Activated CD4-positive, alpha-beta T cell treated with anti-CD3 and anti-CD28 coated beads for 36 hours (primary cell): Measurements from ENCODE around the gene PALD1. TPM values are rescaled to one million over a fixed set of nuclear protein-coding genes. Genes with fewer than 3 reads are reported as not detected.

Experiments used
- ATAC-seq: fragments of 200-7000 bp; cut with Tn5 transposase; one replicate; pipeline ENCODE4 v1.10.0; 2021; ENCODE audit warnings: mild to moderate bottlenecking, moderate library complexity
- CTCF ChIA-PET: fragments of 350-600 bp; sonication (Branson Sonifier 250); formaldehyde crosslinking; loops from one replicate; lab custom pipeline; 2021; ENCODE audit warnings: antibody characterized with exemption; lab: Charles Lee
- POLR2A ChIA-PET: fragments of 350-600 bp; sonication (Branson Sonifier 250); formaldehyde crosslinking; loops from one replicate; lab custom pipeline; 2021; ENCODE audit warnings: antibody characterized with exemption, inconsistent platforms; lab: Charles Lee
- DNase-seq: peaks from one replicate; pipeline ENCODE4 v3.0.0-alpha.2; 2020
- H3K27ac Mint-ChIP-seq: one replicate; pipeline ENCODE4 v1.8.0; 2021; ENCODE audit warnings: mixed read lengths
- H3K27me3 Mint-ChIP-seq: one replicate; pipeline ENCODE4 v1.8.0; 2021; ENCODE audit warnings: mixed read lengths
- H3K36me3 Mint-ChIP-seq: one replicate; pipeline ENCODE4 v1.8.0; 2021; ENCODE audit warnings: low read depth, mixed read lengths
- H3K4me1 Mint-ChIP-seq: one replicate; pipeline ENCODE4 v1.8.0; 2021; ENCODE audit warnings: mixed read lengths
- H3K4me3 Mint-ChIP-seq: one replicate; pipeline ENCODE4 v1.8.0; 2021; ENCODE audit warnings: mild to moderate bottlenecking, moderate library complexity, mixed read lengths
- H3K9me3 Mint-ChIP-seq: one replicate; pipeline ENCODE4 v1.8.0; 2021; ENCODE audit warnings: low read depth, mixed read lengths
- intact Hi-C, 2 experiments: fragments of 100-400 bp; cut with DNase I in 1 of 2; cut with micrococcal nuclease in 1 of 2; formaldehyde crosslinking; loops; one replicate each; pipeline versions ENCODE4 v1.14.2 to v1.15.1; 2022 to 2024; cut with DNase I, micrococcal nuclease
- total RNA-seq, 2 experiments: library from RNA; stranded (reverse); gene quantifications; one replicate each; pipeline ENCODE4 v1.2.3, GENCODE V29; 2021

Gene PALD1
- total RNA-seq, 2 experiments from 2014 or later: 5.4 to 6.7 TPM

- no peak for ATAC-seq
- Mint-ChIP-seq H3K4me1 (no peaks in the 10 kb centered on the region), H3K27ac (no peak overlapping the region), H3K4me3 (no peak overlapping the region), H3K27me3 (no peaks in the 10 kb centered on the region), H3K9me3 (no peaks in the 10 kb centered on the region), H3K36me3 (no peaks in the 10 kb centered on the region)
- no peak for DNase-seq
- CTCF ChIA-PET: no interaction called here
- intact Hi-C loops: no loop called here
- POLR2A ChIA-PET: no interaction called here
Measured at GRCh38 chr10:70523549-70523948, 45.0 kb downstream of the PALD1 start.

GRCh38 chr10:70528314-70528713 lies 49.7 kb downstream of the PALD1 start:
- no peak for ATAC-seq
- H3K9me3 Mint-ChIP-seq: no peaks in the 10 kb centered on the region
- CTCF ChIA-PET: interaction anchor here (0.5 to 1.1 kb wide), 2 partner anchors 21 to 52 kb away, joined by 3 read pairs; no protein-coding TSS in a partner anchor
- no peaks in the 10 kb centered on the region for H3K4me1 Mint-ChIP-seq
- H3K4me3 Mint-ChIP-seq: no peak overlapping the region
- DNase-seq: no peak
- H3K27ac Mint-ChIP-seq: no peak overlapping the region
- intact Hi-C loops: no loop called here
- no peaks in the 10 kb centered on the region for H3K27me3 Mint-ChIP-seq
- H3K36me3 Mint-ChIP-seq: no peaks in the 10 kb centered on the region
- POLR2A ChIA-PET: interaction anchor here (0.6 kb wide), 1 partner anchor 8 kb away, joined by 3 read pairs; no protein-coding TSS in a partner anchor

- no peaks in the 10 kb centered on the region for H3K9me3 Mint-ChIP-seq
- H3K27me3 Mint-ChIP-seq: no peaks in the 10 kb centered on the region
- ChIA-PET CTCF (interaction anchor here (0.5 to 1.1 kb wide), 7 partner anchors 10 to 413 kb away, joined by 3 read pairs; no protein-coding TSS in a partner anchor), POLR2A (interaction anchor here (0.6 kb wide), 1 partner anchor 8 kb away, joined by 3 read pairs; no protein-coding TSS in a partner anchor)
- H3K27ac Mint-ChIP-seq: no peak overlapping the region
- no peaks in the 10 kb centered on the region for H3K4me1 Mint-ChIP-seq
- H3K4me3 Mint-ChIP-seq: no peak overlapping the region
- intact Hi-C loops: no loop called here
- H3K36me3 Mint-ChIP-seq: no peaks in the 10 kb centered on the region
- DNase-seq (peak; percentile 19), ATAC-seq (peak; percentile 66)
Measured at GRCh38 chr10:70528741-70529362, 50.3 kb downstream of the PALD1 start.

GRCh38 chr10:70529848-70530247 lies 51.3 kb downstream of the PALD1 start:
- intact Hi-C loops: no loop called here
- POLR2A ChIA-PET: no interaction called here
- DNase-seq (no peak), ATAC-seq (no peak)
- H3K9me3 Mint-ChIP-seq: no peaks in the 10 kb centered on the region
- no peaks in the 10 kb centered on the region for H3K27me3 Mint-ChIP-seq
- H3K4me1 Mint-ChIP-seq: no peaks in the 10 kb centered on the region
- H3K4me3 Mint-ChIP-seq: no peak overlapping the region
- H3K27ac Mint-ChIP-seq: no peak overlapping the region
- H3K36me3 Mint-ChIP-seq: no peaks in the 10 kb centered on the region
- CTCF ChIA-PET: interaction anchor here (0.6 to 1.1 kb wide), 4 partner anchors 9 to 208 kb away, joined by 3 read pairs; no protein-coding TSS in a partner anchor

- DNase-seq (no peak), ATAC-seq (no peak)
- H3K27ac Mint-ChIP-seq: no peak overlapping the region
- CTCF ChIA-PET: interaction anchor here (0.9 kb wide), 2 partner anchors 19 to 28 kb away, joined by 3 read pairs; no protein-coding TSS in a partner anchor
- H3K27me3 Mint-ChIP-seq: no peaks in the 10 kb centered on the region
- H3K36me3 Mint-ChIP-seq: no peaks in the 10 kb centered on the region
- POLR2A ChIA-PET: no interaction called here
- H3K9me3 Mint-ChIP-seq: no peaks in the 10 kb centered on the region
- H3K4me3 Mint-ChIP-seq: no peak overlapping the region
- intact Hi-C loops: no loop called here
- no peaks in the 10 kb centered on the region for H3K4me1 Mint-ChIP-seq
Measured at GRCh38 chr10:70530315-70530714, 51.7 kb downstream of the PALD1 start.

- H3K27ac Mint-ChIP-seq: no peak overlapping the region
- no peak overlapping the region for H3K4me3 Mint-ChIP-seq
- no peak for ATAC-seq
- no peak for DNase-seq
- no peaks in the 10 kb centered on the region for H3K9me3 Mint-ChIP-seq
- H3K27me3 Mint-ChIP-seq: no peaks in the 10 kb centered on the region
- ChIA-PET CTCF (no interaction called here), POLR2A (no interaction called here)
- H3K36me3 Mint-ChIP-seq: no peaks in the 10 kb centered on the region
- H3K4me1 Mint-ChIP-seq: no peaks in the 10 kb centered on the region
- intact Hi-C loops: no loop called here
Measured at GRCh38 chr10:70532554-70533188, 54.1 kb downstream of the PALD1 start.

GRCh38 chr10:70533189-70533558 lies 54.6 kb downstream of the PALD1 start:
- Mint-ChIP-seq H3K27ac (no peak overlapping the region), H3K9me3 (no peaks in the 10 kb centered on the region), H3K4me1 (no peaks in the 10 kb centered on the region), H3K27me3 (no peaks in the 10 kb centered on the region), H3K36me3 (no peaks in the 10 kb centered on the region), H3K4me3 (no peak overlapping the region)
- no peak for ATAC-seq
- CTCF ChIA-PET: no interaction called here
- POLR2A ChIA-PET: no interaction called here
- intact Hi-C loops: no loop called here
- DNase-seq: no peak

GRCh38 chr10:70534281-70534680 lies 55.7 kb downstream of the PALD1 start:
- H3K4me3 Mint-ChIP-seq: no peak overlapping the region
- ATAC-seq (no peak), DNase-seq (no peak)
- intact Hi-C loops: no loop called here
- ChIA-PET CTCF (interaction anchor here (0.6 kb wide), 1 partner anchor 35 kb away, joined by 3 read pairs; no protein-coding TSS in a partner anchor), POLR2A (no interaction called here)
- H3K27ac Mint-ChIP-seq: no peak overlapping the region
- H3K9me3 Mint-ChIP-seq: no peaks in the 10 kb centered on the region
- H3K27me3 Mint-ChIP-seq: no peaks in the 10 kb centered on the region
- no peaks in the 10 kb centered on the region for H3K36me3 Mint-ChIP-seq
- H3K4me1 Mint-ChIP-seq: no peaks in the 10 kb centered on the region

GRCh38 chr10:70535001-70535400 lies 56.4 kb downstream of the PALD1 start:
- H3K27me3 Mint-ChIP-seq: no peaks in the 10 kb centered on the region
- H3K36me3 Mint-ChIP-seq: no peaks in the 10 kb centered on the region
- H3K4me1 Mint-ChIP-seq: no peaks in the 10 kb centered on the region
- intact Hi-C loops: no loop called here
- no peak for DNase-seq
- no peak overlapping the region for H3K27ac Mint-ChIP-seq
- no peaks in the 10 kb centered on the region for H3K9me3 Mint-ChIP-seq
- ChIA-PET POLR2A (no interaction called here), CTCF (no interaction called here)
- H3K4me3 Mint-ChIP-seq: no peak overlapping the region
- ATAC-seq: no peak

- Mint-ChIP-seq H3K36me3 (no peaks in the 10 kb centered on the region), H3K27me3 (no peaks in the 10 kb centered on the region), H3K4me3 (no peak overlapping the region), H3K27ac (no peak overlapping the region), H3K4me1 (no peaks in the 10 kb centered on the region), H3K9me3 (no peaks in the 10 kb centered on the region)
- intact Hi-C loops: no loop called here
- ChIA-PET CTCF (interaction anchor here (0.8 to 1.8 kb wide), 2 partner anchors 15 to 74 kb away, joined by 3 to 6 read pairs; no protein-coding TSS in a partner anchor), POLR2A (no interaction called here)
- DNase-seq (no peak), ATAC-seq (no peak)
Measured at GRCh38 chr10:70535451-70535850, 56.9 kb downstream of the PALD1 start.

- intact Hi-C loops: no loop called here
- no peak for ATAC-seq
- DNase-seq: no peak
- no peak overlapping the region for H3K4me3 Mint-ChIP-seq
- no peaks in the 10 kb centered on the region for H3K4me1 Mint-ChIP-seq
- no peaks in the 10 kb centered on the region for H3K36me3 Mint-ChIP-seq
- CTCF ChIA-PET: interaction anchor here (0.6 to 1.8 kb wide), 4 partner anchors 16 to 267 kb away, joined by 3 to 6 read pairs (median 4); no protein-coding TSS in a partner anchor
- POLR2A ChIA-PET: no interaction called here
- no peaks in the 10 kb centered on the region for H3K27me3 Mint-ChIP-seq
- no peak overlapping the region for H3K27ac Mint-ChIP-seq
- no peaks in the 10 kb centered on the region for H3K9me3 Mint-ChIP-seq
Measured at GRCh38 chr10:70536196-70536861, 57.8 kb downstream of the PALD1 start.
